C4-2B (cell line): ENCODE results near the gene CAMTA1.

Experiments used
- CTCF ChIP-seq: fragments of 450-650 bp; conservative IDR thresholded peaks from 2 replicates; pipeline ENCODE4 v1.5.1; 2017; ENCODE audit warnings: mild to moderate bottlenecking
- ZFX ChIP-seq: fragments of 450-650 bp; IDR thresholded peaks from 2 replicates; pipeline ENCODE4 v1.6.1; 2017

DNA sequence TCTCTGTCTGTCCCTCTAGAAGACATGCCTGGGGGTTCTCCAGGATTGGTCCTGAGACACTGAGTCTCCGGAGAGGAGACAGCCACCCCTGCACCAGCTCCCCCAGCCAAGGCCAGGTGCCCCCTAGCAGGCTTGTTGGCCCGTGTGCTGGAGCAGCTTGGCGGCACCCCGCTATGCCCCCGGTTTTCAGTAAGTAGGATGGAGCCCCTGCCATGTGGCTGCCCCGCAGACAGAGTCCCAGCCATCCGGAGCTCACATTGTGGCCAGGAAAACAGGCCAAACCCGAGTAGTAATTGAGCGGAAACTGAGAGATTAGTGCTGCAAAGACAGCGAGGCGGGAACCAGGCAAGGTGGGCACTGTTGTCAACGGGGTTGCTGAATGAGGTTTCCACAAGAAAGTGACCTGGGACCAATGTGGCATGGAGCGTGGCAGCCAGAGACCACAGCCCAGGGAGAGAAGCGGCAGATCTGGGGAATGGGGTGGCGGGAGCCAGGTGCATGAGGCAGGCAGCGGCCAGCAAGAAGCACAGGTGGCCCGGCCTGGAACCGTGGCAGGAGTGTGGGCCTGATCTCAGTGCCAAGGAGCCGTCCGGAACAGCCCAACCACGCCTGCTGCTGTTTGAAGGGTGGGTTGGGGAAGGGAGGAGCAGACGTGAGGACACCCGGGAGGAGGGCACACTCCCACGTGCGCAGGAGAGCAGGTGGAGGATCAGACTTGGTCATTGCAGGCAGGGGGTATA, 848.4 kb downstream of the CAMTA1 start:
- no peak for TF ChIP-seq CTCF
- TF ChIP-seq ZFX: no peak
